Measurements from ENCODE around the gene CAMTA1. TPM values are rescaled to one million over a fixed set of nuclear protein-coding genes. Genes with fewer than 3 reads are reported as not detected.
A peak's percentile ranks its signal among the peaks of the same experiment; 100 is the strongest.

CAMTA1 gene
- total RNA-seq, 4 donors from 2014 or later, result 45.3 to 68.9 (median 62.0) TPM

DNA sequence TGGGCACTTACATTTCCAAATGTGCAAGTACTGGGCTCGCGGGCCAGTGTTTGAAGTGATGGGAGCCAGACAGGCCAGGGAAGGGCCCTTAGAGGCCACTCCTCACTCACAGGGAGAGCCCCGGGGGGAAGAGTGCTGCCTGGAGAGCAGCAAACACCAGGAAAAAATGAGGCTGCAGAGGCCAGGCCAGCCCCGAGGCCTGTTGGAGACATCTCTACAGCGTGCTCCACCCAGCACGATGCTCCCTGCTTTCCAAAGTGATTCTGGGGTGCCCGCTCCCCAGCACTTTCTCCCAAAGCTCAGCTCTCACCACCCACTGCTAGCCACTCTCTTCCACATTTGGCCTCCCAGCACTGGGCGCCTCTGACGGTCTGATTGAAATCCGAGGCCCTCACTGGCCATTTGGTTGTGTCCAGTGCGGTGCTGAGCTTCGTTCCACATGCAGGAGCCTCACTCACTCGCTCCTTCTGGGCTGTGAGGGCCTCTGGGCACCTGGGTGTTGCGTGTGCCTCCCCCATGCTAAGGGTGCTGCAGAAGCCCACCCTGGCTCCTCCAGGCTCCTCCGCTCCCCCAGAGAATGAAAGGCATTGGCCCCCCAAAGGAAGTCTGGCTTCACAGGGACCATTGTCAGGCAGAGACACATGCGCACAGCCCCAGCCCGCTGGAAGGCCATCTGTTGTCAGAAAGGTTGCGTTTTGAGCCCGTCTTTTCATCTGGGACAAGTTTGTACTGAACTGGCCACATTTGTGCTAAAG lies 600.4 kb downstream of the CAMTA1 start:
- DNase-seq (ENCODE audit: low spot score) (no peak), ATAC-seq (ENCODE audit: low FRiP score) (no peak)
- TF ChIP-seq, protein P1, sequence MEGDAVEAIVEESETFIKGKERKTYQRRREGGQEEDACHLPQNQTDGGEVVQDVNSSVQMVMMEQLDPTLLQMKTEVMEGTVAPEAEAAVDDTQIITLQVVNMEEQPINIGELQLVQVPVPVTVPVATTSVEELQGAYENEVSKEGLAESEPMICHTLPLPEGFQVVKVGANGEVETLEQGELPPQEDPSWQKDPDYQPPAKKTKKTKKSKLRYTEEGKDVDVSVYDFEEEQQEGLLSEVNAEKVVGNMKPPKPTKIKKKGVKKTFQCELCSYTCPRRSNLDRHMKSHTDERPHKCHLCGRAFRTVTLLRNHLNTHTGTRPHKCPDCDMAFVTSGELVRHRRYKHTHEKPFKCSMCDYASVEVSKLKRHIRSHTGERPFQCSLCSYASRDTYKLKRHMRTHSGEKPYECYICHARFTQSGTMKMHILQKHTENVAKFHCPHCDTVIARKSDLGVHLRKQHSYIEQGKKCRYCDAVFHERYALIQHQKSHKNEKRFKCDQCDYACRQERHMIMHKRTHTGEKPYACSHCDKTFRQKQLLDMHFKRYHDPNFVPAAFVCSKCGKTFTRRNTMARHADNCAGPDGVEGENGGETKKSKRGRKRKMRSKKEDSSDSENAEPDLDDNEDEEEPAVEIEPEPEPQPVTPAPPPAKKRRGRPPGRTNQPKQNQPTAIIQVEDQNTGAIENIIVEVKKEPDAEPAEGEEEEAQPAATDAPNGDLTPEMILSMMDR (IDR thresholded peaks at IDR 0.05), result no peak

DNA sequence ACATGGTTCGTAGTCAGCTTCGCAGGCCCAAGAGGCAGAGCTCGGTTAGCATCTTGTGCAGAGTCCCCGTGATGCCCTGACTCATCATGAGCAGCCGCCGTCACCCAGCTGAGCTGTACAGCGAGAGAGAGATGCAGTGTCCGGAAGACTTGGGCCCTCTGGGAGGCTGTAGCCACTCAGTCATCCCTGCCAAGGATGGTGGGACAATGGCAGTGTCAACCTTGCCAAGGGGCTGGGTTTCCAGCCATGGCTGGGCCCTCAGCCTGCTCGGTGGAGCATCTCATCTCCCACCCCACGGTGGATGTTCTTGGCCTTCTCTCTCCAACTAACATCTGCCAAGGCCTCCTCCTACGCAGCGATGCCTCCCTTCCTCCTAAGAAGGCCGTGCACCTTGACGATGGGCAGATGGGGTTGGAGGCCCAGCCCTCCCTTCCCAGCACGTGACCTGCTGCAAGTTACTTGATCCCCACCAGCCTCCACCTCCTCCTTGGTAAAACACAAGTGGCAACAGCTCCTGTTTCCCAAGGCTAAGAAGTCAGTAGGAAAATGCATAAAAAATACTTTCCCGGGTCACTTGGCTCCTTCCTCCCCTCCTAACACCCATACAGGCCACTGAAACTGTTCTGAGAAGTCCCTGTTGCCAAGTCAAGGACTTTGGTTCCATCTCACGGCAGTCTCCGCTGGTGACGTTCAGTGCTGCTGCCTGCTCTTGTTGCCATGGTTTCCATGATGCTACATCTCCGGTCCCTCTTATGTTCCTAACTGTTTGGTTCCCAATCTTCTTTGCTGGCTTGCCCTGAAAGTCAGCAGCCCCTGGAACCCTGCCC lies 601.2 kb downstream of the CAMTA1 start:
- TF ChIP-seq, protein P1 (IDR thresholded peaks at IDR 0.05), result no peak
- DNase-seq (ENCODE audit: low spot score) (no peak), ATAC-seq (ENCODE audit: low FRiP score) (no peak)

DNA sequence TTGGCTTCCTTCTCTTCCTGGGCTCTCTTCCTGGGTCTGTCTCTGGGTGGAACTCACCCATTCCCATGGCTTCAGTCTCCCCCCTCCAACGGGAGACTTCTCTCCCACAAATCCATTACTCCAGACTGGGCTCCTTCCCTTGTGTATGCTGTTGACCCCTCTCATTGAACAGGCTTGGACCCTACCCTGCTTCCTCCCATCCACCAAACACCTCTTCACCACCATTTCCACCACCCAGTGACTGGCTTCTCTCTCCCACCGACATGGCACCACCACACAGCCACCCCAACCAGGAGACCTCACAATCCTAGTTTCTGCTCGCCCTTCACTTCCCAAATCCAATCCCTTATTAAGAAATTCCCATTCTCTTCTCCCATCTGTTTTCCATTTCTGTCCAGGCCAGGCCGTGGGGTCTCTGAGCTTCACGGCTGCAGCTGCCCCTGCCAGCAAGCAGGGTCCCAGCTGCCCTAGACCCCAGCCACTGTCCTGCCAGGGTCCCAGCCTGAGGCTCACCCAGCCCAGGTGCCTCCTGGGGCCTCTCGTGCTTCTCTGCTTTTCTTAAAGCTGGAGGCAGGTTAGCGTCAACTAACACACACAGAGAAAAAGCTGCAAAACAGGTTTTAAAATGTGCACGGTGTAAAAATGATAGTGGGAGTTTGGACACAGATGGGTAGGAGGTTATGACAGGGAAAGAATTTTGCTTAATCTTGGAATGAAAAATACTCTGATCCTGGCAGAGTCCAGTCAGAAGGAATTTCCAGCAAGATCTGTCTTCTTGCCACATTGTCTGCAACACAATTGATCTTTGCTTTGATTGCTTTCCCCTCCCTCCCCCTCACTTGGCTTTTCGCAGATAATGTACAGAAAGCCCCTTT lies 602.0 kb downstream of the CAMTA1 start:
- ATAC-seq (ENCODE audit: low FRiP score), result peak; percentile 46
- DNase-seq (ENCODE audit: low spot score), result no peak
- TF ChIP-seq, protein P1 (IDR thresholded peaks at IDR 0.05), result no peak

DNA sequence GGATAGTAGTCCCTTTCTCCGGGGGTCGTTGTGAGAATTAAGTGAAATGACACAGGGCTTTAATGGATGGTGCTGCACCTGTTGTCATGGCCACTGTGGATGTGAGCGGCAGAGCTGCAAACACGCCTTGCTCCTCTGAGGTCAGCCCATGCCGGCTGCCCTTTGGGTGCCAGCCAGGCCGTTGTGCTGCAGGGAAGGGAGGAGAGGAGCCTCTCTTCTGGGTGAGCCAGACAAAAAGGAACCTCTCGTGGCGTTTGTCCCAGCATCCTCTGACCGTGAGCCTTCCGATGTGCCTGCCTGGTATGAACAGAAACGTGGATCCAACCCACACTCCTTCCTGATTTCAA lies 602.9 kb downstream of the CAMTA1 start:
- DNase-seq (ENCODE audit: low spot score) (no peak), ATAC-seq (ENCODE audit: low FRiP score) (no peak)
- TF ChIP-seq, protein P1 (IDR thresholded peaks at IDR 0.05), result no peak

DNA sequence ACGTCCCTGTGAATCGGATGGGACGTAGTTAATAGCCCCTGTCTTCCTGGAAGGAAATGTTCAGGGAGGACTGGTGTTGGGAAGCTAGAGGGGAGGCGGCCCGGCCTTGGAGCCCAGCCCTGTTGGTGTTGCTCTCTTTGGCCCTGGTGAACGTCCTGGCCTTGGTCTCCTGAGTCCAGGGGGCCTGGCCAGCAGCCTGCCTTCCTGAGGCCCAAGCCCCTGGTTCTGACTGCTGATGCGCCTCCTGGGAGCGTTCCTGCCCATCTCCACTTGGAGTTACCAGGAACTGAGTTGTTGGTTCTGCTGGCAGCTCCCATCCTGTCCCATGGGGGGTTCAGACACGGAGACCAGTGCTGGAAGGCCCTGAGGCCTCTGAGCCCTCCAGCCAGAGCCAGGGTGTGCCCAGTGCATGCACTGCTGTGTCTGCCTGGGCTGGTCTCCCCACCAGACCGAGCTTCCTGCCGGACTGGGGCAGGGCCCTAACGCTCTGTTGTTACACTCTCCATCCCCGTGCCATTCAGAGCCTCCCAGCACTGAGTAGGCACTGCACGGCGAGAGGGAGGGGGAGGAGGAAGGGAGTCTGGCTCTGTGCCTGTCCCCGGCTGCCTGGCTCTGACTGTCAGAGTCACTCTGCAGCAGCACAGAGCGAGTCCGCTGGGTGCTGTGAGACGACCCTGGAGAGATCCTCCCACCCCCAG lies 603.4 kb downstream of the CAMTA1 start:
- ATAC-seq (ENCODE audit: low FRiP score) (peak; percentile 38), DNase-seq (ENCODE audit: low spot score) (no peak)
- TF ChIP-seq, protein P1 (IDR thresholded peaks at IDR 0.05), result no peak

DNA sequence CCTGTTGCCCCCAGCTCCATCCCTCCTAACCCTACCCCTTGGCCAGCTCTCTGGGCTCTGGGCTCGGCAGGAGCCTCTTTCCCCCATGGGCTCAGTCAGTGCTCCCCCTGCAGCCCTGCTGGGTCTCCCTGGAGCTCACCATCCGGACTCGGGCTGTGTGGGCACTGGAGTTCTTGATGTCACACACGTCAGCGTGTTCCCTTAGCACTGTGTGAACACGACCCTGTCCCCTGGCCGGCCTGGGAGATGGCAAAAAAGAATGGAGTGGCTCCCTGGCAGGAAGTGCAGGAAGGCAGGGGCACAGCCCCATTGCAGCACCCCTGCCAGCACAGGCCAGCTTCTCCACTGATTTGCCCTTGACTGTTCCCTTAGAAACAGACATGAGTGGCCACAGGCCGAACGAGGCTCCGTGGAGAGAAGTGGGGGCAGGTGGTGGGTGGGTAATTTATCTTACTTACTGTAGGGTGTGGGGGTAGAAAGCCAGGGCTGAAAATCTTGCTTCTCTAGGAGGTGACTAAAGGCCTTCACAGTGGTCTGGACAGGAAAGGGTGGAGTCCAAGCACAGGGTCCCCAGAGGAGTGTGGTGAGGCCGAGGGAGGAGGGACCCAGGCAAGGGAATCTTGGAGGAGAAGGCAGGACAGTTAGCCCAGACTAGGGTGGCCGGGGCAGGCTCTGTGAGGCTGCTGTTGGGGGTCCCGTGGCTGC lies 604.1 kb downstream of the CAMTA1 start:
- no peak for ATAC-seq (ENCODE audit: low FRiP score)
- DNase-seq (ENCODE audit: low spot score), result no peak
- TF ChIP-seq, protein P1 (IDR thresholded peaks at IDR 0.05), result no peak

Measured in omental fat pad (tissue), 4 donors.